ENCODE data around the gene RBMS2.

RBMS2 gene

GRCh38 chr12:56632701-56633467 lies 111.3 kb downstream of the RBMS2 start:
- no peak for DNase-seq

GRCh38 chr12:56633468-56634241 lies 112.0 kb downstream of the RBMS2 start:
- DNase-seq, result no peak

DNA sequence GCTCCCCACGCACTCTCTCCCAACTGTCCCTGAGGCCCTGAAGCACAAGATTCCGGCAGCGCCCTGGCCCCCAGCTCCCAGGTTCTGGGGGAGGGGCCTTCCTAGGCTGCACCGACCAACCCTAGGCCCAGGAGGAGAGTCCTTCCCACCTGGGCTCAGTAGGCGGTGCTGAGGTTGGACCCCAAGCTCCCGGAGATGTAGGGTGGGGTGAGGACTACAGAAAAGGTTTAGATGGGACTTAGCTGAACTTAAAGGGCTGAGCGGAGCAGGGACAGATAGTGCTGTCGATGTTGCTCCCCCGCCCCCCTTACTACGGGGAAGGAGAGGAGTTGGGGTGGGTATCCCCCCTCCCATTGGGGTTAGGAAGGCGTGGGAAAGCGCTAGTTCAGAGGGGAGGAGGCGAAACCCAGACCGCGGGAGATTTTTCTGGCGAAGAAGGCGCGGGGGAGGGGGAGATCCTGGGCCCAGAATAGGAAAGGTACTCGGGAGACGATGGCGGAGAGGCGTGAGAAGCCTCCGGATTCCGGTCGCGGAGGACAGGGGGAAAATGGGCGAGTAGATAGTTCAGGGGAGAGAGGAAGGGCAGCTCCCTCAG lies 112.7 kb downstream of the RBMS2 start:
- DNase-seq, result peak; percentile 28

DNA sequence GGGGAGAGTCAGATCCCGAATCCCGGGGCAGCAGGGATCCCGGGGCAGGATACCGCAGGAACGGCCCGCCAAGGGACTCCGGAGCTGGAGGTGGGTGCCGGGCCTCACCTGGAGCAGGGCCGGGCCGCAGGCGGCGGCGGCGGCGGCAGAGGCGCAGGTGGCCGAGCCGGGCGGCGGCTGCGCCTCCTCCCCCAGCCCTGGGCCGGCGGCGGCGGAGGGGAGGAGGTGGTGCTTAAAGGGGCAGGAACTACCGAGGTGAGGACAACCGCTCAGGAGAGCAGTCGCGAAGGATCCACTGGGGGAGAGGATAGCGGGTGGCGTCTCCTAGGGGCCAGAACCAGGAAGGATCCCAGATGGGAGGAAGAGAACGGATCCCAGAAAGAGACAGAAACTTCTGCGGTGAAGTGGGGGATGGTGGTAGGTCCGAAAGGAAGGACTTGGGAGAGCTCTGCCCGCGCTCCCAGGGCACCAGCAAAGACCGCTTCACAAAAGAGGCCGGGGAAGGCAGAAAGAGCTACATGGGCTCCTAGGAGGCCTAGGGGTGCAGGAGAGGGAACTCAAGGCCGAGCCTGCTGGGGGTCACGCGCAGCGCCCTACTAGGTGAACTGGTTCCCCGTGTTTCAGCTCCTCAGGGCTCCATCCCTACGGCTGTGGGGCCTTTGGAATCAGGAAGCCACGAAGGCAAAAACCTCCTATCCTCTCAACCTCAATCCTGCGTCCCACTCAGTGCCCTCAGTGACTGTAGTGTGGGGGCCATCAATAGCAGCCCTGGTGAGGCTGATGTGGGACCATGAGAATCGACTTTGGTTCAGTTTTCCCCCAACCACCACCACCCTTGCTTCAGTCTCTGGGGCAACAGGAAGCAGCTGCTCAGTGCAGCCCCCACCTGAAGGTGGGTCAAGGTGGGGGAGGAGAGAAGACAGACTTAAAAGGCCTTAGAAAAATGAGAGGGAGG lies 113.5 kb downstream of the RBMS2 start:
- peak; percentile 84 for DNase-seq

GRCh38 chr12:56635806-56636674 lies 114.4 kb downstream of the RBMS2 start:
- peak; percentile 85 for DNase-seq

- DNase-seq, result peak; percentile 99
Measured at GRCh38 chr12:56636675-56637540, 115.3 kb downstream of the RBMS2 start.

GRCh38 chr12:56637621-56638020 lies 116.0 kb downstream of the RBMS2 start:
- no peak for DNase-seq

- DNase-seq, result no peak
Measured at GRCh38 chr12:56641219-56641618, 119.6 kb downstream of the RBMS2 start.

- no peak for DNase-seq
Measured at GRCh38 chr12:56644654-56645053, 123.0 kb downstream of the RBMS2 start.

DNA sequence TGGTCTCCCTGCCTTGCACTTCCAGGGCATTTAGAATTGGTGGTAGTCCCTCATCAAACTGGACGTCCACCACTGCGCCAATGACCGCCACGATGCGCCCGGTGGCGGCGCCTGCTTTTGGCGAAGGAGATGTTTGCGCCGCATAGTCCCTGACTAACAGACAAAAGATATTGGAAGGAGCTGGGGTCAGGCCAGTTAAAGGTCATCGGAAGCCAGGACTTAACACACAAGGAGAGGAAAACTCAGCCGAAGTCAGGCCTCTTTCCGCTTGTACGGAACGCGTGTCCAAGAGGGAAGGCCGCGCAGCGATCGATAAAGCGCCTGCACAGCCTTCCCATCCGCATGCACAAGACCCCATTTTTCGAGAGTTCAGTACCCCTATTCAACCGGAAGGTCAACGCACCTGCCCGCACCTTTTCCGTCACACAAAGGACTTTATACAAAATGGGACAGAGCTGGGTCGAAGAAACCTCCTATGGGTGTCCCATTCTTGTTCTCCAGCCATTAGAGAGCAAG lies 123.6 kb downstream of the RBMS2 start:
- no peak for DNase-seq

All from NCI-H2029 (cell line).